GM18517 (cell line): ENCODE results near the gene S100A11.
A peak's percentile ranks its signal among the peaks of the same experiment; 100 is the strongest.
"Not testable (repeated sequence)": the region's sequence is repeated elsewhere in the genome, so short reads cannot be mapped to it uniquely, and the experiment has no call there.

ENCODE experiments used
- ATAC-seq: cut with Tn5 transposase; IDR thresholded peaks from one replicate; pipeline ENCODE4 v1.9.1; 2021; ENCODE audit warnings: mild to moderate bottlenecking, moderate library complexity; ENCODE audit not compliant: unreplicated experiment

S100A11 gene

DNA sequence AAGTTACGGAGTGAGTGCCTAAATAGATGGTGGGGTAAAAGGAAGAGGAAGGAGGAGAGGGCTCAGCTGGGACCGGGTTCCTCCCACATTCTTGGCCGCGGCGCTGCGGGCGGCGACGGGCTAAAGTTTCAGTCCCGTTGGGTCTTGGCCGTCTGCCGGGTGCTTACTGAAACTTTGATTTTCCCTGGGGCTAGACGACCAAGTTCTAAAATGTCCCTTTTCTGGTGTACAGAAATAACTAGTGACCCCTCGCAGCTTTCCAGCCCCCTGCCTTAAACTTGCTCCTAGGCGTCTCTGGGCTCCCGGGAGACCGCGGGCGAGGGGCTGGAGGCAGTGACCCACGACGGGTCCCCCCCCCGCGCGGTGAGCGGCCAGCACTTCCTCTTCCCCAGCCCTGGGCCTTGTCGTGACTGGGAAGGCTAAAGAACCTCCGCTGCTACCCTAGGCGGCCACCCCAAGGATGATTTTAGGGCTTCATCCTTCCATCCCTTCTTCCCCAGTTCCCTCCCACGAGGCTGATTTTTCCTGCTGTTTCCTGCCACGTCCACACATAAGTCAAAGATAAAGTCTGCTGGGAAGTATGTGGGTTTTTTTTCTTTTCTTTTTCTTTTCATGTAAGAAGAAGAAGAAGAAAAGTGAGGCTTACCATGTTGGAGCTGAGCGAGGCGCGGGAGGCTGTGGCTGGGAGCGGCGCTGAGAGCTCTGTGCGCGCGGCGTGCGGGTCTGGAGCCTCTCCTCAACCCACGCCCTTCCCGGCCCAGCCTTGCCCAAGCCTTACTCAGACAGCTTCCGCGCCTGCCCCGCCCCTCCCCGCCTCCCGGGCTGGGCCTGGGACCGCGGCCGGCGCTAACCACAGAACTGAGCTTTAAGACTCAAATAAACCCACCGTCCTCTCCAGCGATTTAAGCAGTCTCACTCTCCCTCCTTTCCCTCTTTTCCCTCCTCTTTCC is at the start of gene S100A11:
S100A11 (minus strand) TSS at position 738 of the 950 bp plus-strand sequence; CDS start at position 649, 89 bp downstream.
- no peak for ATAC-seq

DNA sequence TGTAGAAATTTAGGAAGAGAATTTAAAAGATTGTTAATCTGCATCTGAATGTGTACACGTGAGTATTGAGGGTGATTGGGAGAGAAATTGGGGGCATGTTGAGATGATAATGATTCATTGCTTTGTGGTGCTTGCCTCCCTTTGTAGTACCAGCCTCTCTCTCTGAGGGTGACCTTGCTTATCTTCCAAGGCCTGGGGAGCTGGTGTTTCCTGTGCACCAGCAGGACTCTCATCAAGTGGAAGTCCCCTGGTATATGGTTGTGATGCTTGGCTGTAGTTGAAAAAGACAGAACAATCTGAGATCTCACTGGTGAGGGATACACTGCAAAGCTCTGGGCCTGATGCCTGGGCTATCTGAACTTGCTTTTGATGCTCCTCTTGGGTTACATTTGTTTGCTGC is 48.0 kb upstream of the S100A11 start:
- no peak for ATAC-seq

DNA sequence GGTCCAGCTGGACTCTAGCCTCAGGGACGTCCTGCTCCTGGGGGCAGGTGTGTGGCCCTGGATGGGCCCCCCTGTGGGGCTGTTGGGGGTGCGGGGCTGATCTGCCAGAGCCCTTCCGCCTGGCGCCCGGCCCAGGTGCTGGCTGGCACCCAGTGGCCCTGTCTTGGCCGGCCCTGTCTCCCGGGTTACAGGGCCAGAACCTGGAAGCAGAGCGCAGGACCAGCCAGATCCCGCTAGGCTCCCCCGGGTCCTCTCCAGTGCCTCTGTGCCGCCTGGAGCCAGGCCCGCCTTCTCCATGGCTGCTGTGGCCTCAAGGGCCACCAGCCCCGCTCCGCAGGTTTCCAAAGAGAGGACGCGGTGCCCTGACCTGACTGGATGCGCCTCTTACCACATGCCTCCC is 44.2 kb upstream of the S100A11 start:
- not testable (repeated sequence) for ATAC-seq

DNA sequence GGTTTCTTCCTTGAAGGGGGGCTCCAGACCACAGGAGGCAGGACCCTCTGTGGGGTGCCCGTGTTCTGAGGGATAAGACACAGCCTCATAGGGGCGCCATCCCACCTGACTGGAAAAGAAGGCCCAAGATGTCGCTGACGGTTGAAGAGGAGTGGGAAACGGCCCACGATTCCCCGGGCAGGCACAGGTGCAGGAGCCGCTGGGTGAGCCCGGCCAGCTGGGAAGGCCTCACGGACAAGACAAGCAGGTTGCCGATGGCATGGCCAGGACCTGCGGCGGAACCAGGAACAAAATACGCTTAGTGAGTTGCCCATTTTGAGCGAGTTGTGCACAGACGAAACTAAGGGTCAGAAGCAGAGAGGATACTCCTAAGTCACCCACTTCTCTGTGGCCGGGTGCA is 43.7 kb upstream of the S100A11 start:
- not testable (repeated sequence) for ATAC-seq

DNA sequence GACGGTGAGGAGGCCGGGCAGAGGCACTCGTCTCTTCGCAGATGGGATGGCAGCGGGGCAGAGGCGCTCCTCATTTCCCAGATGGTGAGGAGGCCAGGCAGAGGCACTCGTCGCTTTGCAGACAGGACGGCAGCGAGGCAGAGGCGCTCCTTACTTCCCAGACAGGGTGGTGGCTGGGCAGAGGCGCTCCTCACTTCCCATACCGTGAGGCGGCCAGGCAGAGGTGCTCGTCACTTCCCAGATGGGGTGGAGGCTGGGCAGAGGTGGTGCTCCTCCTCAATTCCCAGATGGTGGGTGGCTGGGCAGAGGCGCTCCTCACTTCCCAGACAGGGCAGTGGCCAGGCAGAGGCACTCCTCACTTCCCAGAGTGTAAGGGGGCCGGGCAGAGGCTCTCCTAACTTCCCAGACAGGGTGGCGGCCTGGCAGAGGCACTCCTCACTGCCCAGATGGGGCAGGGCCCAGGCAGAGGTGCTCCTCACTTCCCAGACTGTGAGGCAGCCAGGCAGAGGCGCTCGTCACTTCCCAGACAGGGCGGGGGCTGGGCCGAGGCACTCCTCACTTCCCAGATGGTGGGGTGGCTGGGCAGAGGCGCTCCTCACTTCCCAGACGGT is 42.1 kb upstream of the S100A11 start:
- no peak for ATAC-seq

DNA sequence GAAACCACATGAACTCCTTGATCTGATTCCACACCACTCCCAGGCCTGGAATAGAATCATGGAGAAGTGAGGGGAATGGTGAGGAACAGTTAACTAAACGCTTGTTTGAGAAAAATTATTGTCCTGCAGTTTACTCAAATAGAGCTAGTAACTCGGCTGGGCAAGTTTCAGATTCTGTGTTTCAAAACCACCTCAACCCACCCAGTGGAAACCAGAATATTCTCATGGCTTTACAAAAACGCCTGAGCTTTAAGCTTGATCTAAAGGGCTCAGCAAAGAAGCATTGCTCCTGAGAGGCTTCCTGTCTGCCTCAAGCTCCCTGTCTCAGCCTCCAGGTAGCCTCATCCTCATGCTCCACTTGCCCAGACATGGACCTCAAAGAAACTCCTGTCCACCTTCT is 35.5 kb upstream of the S100A11 start:
- no peak for ATAC-seq

DNA sequence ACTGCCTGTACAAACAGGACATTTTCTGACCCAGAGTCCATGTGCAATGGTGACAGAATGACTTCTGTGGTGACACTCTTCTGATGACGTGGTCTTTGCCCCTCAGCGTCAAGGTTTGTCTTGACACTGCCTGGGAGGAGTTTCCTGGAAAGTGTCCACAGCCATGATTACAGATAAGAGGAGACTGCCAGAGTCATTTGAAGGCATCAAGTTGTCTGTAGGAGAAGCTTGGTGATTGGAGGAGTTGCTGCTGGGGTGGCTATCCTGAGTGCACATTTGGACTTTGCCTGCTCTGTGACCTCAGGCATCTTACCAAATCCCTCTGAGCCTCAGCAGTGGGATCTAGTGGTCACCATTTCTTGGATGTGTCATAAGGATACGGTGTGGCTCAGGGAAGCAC is 34.3 kb upstream of the S100A11 start:
- no peak for ATAC-seq

DNA sequence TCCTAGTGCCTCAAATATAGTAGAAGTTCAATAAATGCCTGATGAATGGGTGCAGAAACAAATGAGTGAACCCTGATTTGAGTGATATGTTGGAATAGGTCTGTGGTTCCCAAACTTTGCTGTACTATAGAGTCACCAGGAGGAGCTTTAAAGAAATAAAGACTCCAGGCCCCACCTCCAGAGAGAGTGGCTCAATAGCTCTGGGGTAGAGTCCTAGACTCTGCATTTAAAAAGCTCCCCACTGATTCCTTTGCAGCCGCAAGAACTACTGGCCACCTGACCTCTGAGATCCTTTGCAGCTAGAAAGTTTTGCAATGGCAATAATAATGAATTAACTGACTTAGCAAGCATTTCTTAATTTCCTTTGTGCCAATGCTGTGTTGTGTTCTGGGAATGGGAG is 31.1 kb upstream of the S100A11 start:
- no peak for ATAC-seq

DNA sequence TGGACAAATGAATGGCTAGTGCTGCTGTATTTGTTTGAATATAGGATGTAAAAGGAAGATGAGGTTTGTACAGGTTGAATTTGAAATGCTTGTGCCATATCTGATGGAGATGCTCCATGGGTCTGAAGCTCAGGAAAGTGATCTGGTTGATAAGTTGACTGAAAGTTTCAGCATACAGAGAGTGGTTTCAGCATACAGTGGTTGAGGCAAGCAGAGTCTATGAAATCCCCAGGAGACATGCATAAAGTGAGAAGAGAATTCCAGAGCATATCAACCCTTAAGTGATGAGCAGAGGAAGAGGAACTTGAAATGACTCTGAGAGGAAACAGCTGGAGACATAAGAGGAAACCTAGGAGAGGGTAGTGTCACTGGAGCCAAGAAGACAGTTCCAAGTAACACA is 30.3 kb upstream of the S100A11 start:
- no peak for ATAC-seq

DNA sequence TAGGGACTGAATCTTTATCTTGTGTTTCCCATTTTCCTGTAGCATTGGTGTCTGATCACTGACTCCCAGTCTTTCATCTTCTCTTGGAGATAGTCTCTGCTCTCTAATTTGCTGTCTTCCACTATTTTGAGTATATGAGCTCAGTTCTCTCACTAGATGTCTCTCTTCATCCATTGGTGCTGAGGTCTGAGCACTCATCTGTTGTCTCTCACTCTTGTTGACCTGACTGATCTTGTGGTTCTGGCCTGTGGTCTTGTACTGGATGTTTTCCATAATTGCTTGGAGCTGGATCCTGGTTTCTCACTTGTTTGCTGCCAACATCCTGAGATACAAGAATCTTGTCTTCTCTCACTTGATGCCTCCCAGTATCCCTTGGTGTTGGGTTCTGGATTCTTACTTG is 25.1 kb upstream of the S100A11 start:
- ATAC-seq: no peak

DNA sequence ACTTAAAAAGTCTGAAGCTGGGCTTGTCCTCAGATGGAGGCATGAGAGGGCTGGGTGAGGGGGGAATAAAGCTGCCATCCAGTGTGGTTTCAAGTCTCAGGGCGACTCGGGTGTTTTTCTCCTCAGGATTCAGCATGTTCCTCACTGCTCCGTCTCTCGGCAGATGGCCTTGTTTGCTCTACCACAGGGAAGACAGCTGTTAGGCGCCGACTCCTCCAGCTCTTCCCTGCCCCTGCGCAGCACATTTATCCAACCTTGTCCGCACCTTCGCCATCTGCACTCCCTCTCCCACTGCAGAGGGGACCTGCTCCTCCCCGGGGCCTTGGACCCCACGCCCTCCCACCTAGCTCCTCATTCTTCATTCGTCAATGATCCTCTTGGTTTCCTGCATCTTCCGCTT is 16.6 kb upstream of the S100A11 start:
- no peak for ATAC-seq

DNA sequence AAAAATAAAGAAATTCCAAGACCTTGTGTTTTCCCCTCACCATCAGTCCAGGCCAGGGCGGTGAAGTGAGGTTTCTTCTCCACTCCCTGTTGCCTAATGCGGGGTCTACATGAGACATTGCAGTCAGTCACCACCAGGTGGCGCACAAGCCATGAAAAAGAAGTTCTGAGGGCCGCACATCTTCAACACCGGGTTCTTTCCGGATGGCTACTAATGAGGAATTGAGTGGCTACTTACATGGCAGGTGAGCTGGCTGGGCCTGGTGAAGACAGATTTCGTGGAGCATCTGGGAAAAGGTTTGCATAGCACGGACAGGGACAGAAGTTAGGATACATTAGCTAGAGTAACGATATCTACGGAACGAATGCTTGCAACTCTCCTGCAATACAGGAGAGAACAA is 15.8 kb upstream of the S100A11 start:
- no peak for ATAC-seq

DNA sequence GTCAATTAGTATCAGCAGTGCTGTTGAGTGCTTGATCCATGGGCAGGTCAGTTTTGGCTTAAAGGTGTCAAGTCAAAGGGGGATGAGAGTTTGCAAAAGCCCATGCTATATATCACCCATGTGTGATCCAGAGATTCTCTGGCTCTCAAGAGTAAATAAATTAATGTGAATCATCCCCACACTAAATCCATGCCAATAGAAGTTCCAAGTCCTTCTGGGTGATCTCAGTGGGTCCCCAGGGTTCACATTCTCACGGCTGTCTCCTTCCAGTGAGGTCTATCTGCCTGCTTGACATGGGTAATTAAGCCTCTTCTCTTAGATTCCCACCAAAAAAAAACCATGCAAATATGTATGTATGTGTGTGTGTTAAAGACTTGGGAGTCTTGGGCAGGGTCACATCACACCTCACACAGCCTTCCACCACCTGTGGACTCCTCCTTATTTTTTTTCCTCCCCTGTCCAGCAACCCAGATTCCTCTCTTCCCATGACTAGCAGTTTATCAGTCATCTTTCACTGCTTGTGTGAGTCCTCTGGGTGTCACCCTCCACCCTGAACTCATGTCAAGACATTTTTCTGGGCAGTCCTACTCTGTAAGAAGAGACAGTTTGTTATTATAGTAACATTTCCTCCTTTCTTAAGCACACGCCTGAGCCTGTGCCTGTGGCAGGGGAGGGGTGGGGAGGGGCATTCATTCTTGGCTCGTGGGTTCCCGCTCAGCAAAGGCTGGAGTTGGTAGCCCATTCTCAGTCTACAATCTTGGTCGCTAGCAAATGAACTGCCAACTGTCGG is 14.3 kb upstream of the S100A11 start:
- no peak for ATAC-seq

DNA sequence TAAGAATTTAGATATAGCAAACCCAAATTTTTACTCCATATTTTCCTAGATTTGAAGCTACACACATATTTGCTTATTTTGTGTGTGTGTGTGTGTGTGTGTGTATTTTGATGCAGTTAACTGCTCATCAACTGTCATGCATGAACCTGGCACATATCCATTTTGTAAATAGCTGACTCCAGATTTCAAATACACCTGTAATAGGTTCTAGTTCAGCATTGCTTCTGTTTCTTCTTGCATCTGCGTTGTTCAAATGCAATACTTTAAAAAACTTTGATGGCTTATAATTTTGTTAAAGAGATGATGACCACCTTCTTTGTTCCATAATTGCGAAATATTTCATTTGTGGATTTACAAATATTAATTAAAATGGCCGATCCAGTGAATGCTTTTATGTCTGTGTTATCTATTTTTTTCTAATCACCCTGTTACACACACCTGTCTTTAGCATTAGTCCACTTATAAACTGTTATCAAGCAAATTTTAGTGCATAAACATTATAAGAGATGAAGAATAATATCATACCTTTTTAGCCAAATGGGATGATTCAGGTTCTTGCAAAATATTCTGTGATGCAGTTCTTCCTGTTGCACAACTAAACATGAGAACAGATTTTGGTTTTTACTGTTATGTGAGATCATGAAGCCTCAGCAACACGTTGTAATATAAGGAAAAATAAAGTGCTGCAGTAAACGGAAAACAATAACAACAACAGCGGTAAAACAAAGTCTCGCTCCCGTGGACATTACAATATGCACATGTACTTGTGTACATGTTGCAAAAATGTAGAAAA is 12.7 kb upstream of the S100A11 start:
- no peak for ATAC-seq

DNA sequence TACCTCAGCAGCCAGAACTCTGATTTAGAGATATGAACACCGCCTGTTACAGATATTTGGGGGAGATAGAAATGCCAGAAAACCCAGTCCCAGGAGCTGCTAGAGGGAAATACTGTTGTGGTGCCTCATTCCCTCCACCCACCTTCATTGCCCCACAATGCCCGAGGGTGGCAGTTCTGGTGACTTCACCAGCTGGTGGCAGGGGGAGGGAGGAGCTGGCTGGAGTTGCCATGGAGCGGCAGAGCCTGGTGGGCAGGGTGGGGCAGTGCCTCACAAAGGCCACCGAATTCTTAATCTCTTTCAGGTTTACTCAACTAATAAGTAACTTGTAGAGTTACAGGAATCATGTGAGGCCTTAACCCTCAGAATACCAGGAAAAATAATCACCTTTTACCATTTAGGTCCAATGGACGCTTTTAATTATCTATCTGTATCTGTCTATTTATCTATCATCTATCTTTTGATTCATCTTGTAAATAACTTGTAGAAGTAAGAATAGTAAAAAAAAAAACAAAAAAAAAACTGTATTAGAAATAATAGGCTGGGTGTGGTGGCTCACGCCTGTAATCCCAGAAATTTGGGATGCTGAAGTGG is 11.7 kb upstream of the S100A11 start:
- peak; percentile 18 for ATAC-seq

DNA sequence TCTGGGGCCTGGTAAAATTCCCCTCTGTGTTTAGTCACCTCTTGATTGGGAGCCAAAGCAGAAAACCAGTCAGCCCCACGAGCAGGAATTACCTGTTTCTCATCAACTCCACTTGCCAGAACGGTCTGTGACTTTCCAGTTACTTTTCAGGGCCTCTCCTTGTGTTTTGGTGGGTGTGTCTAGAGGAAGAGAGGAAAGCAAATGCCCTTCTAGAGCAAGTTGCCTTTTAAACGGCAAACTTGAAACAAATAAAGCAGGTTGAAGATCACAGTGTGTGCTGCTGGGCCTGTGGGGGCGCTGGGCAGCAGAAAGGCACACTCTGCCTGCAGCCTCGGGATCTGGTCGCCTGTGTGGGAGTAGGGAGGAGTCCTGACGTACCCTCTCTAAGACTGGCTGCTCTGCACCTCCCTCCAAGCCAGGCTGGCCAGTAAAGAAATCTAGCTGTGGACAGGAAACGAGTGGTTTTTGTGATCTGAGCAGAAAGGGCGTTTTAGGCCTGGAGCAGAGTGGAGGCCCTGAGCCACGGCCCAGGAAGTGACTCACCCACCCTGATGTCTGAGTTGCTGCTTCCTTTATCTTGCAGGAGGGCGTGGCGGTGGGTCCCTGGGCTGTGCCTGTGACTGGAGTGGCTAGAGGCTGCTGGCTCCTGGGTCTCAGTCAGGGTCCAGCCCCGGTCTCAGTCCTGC is 11.1 kb upstream of the S100A11 start:
- peak; percentile 96 for ATAC-seq

DNA sequence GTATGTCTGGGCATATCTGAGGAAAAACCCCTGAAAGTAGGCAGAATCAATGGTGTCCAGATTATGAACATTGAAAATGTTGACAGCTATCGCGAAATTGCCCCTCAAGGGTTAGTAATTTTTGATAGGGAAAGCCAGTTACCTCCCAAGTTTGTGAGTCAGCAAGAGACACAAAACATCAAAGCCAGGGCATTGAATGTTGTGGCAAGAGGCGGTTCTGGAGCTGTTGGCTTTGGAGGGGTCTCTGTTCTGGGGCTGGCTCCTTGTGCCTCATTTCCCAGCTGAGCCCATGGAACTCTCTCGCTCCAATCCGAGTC is 10.6 kb upstream of the S100A11 start:
- no peak for ATAC-seq

DNA sequence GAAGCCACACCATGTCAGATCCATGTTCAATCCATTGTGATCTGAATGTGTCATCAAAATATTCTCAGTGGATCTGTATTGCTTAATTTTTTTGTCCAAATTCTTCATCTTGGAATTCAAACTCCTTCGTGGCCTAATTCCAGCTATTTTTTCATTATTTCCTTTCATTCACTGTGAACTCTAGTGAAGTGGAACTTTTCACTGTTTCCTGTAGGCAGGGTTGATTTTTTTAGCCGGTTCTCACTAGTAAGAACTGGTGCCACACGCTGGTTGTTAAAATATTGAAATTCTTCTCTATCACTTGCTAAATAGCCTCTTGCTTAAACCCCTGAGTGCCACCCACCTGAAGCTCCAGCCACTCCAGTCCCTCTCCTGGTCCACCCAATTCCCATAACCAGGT is 7.6 kb upstream of the S100A11 start:
- ATAC-seq: no peak

DNA sequence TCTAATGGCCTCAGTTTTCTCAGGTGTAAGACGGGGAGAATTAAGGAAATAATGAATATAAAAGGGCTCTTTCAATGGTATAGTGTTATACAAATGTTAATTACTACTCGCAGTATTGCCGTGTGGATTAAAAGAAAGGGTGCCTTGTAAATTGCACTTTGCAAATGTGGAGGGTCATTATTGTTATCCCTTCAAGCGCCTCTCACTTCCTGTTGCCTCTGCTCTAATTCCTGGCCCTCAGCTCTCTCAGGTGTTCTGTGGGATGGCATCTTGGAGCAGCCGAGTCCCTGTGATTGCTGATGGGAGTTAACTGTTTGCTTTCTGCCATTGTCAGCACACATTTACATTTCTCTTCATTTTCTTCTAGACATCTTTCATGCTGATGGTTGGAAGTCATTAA is 7.1 kb upstream of the S100A11 start:
- no peak for ATAC-seq

DNA sequence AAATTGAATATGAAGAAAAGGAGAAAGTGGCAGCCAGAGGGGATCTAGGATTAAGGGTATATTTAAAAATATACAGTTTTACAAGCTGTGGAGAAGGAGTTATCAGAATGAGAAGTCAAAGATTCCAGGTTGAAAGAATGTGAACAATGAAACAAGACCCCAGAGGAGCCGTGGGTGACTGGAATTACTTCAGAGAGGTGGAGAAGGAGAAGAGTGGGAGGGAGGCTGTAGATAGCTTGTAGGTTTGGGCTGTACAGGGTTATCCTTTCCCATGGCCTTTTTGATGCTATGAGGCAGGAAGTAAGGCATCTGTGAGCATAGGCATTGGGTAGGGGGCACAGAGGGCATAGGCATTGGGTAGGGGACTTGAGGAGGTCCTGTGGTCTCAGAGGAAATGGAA is 5.2 kb upstream of the S100A11 start:
- no peak for ATAC-seq
